ENCODE measurements around the gene RGP1.

DNA sequence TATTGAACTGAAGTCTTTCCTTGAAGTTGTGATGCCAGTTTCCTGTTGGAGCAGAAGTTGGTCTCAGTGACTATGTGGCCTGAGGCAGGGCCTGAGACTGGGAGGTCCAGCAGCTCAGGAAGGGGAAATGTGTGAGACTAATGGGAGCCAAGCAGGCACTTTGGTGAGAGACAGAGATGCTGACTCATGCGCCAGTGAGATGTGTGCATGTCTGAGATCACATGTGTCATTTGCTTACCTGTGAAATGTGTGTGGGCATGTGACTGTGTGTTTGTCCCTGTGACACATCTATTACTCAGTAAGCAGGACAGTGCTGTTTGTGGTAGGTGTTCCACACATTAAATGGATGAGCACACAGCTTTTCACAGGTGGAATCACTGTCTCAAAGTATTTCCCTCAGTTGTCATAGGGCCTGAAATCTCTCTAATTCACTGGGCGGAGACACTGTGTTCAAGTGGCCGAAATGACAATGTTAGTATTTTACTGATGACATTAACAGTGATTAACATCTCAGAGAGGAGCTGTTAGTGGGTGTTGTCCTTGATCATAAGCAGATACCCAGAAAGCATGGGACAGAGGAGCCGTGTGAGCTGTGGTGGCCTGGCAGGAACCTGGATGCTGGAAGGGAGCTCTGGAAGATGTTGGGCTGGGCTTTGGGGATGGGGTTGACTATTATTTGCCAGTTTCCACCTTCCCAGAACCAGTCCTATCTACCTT, 49.7 kb downstream of the RGP1 start:
- TF ChIP-seq, protein P1, sequence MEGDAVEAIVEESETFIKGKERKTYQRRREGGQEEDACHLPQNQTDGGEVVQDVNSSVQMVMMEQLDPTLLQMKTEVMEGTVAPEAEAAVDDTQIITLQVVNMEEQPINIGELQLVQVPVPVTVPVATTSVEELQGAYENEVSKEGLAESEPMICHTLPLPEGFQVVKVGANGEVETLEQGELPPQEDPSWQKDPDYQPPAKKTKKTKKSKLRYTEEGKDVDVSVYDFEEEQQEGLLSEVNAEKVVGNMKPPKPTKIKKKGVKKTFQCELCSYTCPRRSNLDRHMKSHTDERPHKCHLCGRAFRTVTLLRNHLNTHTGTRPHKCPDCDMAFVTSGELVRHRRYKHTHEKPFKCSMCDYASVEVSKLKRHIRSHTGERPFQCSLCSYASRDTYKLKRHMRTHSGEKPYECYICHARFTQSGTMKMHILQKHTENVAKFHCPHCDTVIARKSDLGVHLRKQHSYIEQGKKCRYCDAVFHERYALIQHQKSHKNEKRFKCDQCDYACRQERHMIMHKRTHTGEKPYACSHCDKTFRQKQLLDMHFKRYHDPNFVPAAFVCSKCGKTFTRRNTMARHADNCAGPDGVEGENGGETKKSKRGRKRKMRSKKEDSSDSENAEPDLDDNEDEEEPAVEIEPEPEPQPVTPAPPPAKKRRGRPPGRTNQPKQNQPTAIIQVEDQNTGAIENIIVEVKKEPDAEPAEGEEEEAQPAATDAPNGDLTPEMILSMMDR (conservative IDR thresholded peaks at IDR 0.05; ENCODE audit: low read depth, low read length), result no peak
- TF ChIP-seq EZH2 (IDR thresholded peaks at IDR 0.05; ENCODE audit: low read length, unreplicated experiment) (no peak), EZH2phosphoT487 (IDR thresholded peaks at IDR 0.05; ENCODE audit: borderline replicate concordance, low read length) (no peak)

Data from PC-3 (cell line).